Islet precursor cell (in vitro differentiated cells): ENCODE data around the gene LGALSL.

ENCODE experiments used
- DNase-seq: peaks from one replicate; pipeline ENCODE4 v3.0.0-alpha.2; 2018

LGALSL gene

GRCh38 chr2:64502860-64503259 is 48.9 kb downstream of the LGALSL start:
- DNase-seq, result no peak

- no peak for DNase-seq
Measured at GRCh38 chr2:64504774-64505720, 51.1 kb downstream of the LGALSL start.

- no peak for DNase-seq
Measured at GRCh38 chr2:64506686-64507085, 52.7 kb downstream of the LGALSL start.
